Caco-2 (cell line): ENCODE measurements around the gene SDCBP2. TPM values are rescaled to one million over a fixed set of nuclear protein-coding genes. Genes with fewer than 3 reads are reported as not detected.

Experiments used
- BruUV-seq: library from RNA; stranded (reverse); fragments of 400-500 nt; replicated peaks from 2 replicates; lab custom pipeline; 2021; lab: Mats Ljungman, UMichigan
- CTCF ChIA-PET: fragments of 300-600 bp; sonication (Branson Sonifier 250); formaldehyde crosslinking; loops from one replicate; lab custom pipeline; 2022; ENCODE audit warnings: antibody characterized with exemption; lab: Charles Lee
- POLR2A ChIA-PET: fragments of 300-600 bp; sonication (Branson Sonifier 250); formaldehyde crosslinking; loops from one replicate; lab custom pipeline; 2022; ENCODE audit warnings: antibody characterized with exemption; lab: Charles Lee
- DNase-seq, 2 experiments: peaks; one replicate each; pipeline versions ENCODE4 v3.0.0 to v3.0.0-alpha.2; 2020 to 2022
- H3K27me3 ChIP-seq: replicated peaks from 2 replicates; pipeline ENCODE4 v1.6.0; 2011; ENCODE audit warnings: low read length; ENCODE audit not compliant: control insufficient read depth, insufficient read depth
- H3K36me3 ChIP-seq: 2 replicates; pipeline ENCODE4 v1.5.1; 2011; ENCODE audit warnings: low read length; ENCODE audit not compliant: control insufficient read depth, insufficient read depth
- H3K4me1 ChIP-seq: fragments of 250-450 bp; sonication (Bioruptor Pico); 2 replicates; pipeline ENCODE4 v1.5.1; 2020; ENCODE audit warnings: mild to moderate bottlenecking
- H3K4me3 ChIP-seq: 2 replicates; pipeline ENCODE4 v1.5.1; 2011; ENCODE audit warnings: low read depth, mild to moderate bottlenecking, control low read depth, low read length
- H3K9me3 ChIP-seq: fragments of 250-450 bp; sonication (Bioruptor Pico); 2 replicates; pipeline ENCODE4 v1.5.1; 2020; ENCODE audit warnings: mild to moderate bottlenecking, moderate library complexity
- H3K27ac Mint-ChIP-seq: one replicate; pipeline ENCODE4 v1.8.0; 2022; ENCODE audit warnings: mixed read lengths; ENCODE audit not compliant: unreplicated experiment
- H3K27me3 Mint-ChIP-seq: one replicate; pipeline ENCODE4 v1.8.0; 2022; ENCODE audit warnings: mixed read lengths; ENCODE audit not compliant: insufficient read depth, unreplicated experiment
- H3K36me3 Mint-ChIP-seq: one replicate; pipeline ENCODE4 v1.8.0; 2022; ENCODE audit warnings: mild to moderate bottlenecking, mixed read lengths; ENCODE audit not compliant: insufficient read depth, unreplicated experiment
- H3K4me1 Mint-ChIP-seq: one replicate; pipeline ENCODE4 v1.8.0; 2022; ENCODE audit warnings: low read depth, mixed read lengths; ENCODE audit not compliant: unreplicated experiment
- H3K4me3 Mint-ChIP-seq: one replicate; pipeline ENCODE4 v1.8.0; 2022; ENCODE audit warnings: mild to moderate bottlenecking, moderate library complexity, mixed read lengths; ENCODE audit not compliant: unreplicated experiment
- H3K9me3 Mint-ChIP-seq: one replicate; pipeline ENCODE4 v1.8.0; 2022; ENCODE audit warnings: mixed read lengths; ENCODE audit not compliant: unreplicated experiment
- intact Hi-C: fragments of 100-400 bp; cut with micrococcal nuclease; formaldehyde crosslinking; loops from one replicate; pipeline ENCODE4 v1.10.0; 2022; ENCODE audit not compliant: unreplicated experiment
- total RNA-seq: library from RNA; stranded (reverse); gene quantifications from 2 replicates; pipeline ENCODE4 v1.2.3, GENCODE V29; 2022
- TF ChIP-seq, protein P1 (sequence below), 2 experiments: fragments of 200-600 bp in 1 of 2; IDR thresholded peaks; 1 replicate in 1 of 2; 2 replicates in 1 of 2; pipeline versions ENCODE4 v1.5.1 to v1.8.0; 2011 to 2022; ENCODE audit warnings: antibody characterized with exemption in 1 of 2, control low read depth in 1 of 2, inconsistent platforms in 1 of 2, low read depth in 1 of 2, low read length in 1 of 2, mild to moderate bottlenecking in 1 of 2, moderate library complexity in 1 of 2; ENCODE audit not compliant: insufficient read depth in 1 of 2, severe bottlenecking in 1 of 2, unreplicated experiment in 1 of 2

The SDCBP2 gene
- total RNA-seq, 1 experiment from 2014 or later = 2.0 TPM

DNA sequence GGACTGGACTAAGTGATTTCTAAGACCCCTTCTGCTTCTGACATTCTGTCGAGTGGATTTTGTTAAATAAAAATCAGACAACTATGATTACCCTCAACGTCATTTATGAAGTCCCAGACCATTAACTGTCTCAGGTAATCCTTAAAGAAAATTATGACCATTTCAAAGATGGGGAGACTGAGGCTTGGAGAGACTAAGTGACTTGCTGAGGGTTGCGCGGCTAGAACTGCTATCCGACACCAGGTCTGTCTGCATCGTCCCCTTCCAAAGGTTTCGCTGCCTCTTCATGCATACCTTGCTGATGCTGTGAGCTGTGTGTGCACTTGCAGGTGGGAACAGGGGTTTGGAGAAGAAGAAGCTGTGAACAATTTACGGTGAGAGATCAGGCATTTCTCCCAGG lies 59.7 kb downstream of the SDCBP2 start:
- Histone ChIP-seq H3K9me3 (no peaks in the 10 kb centered on the region), H3K4me1 (no peaks in the 10 kb centered on the region), H3K4me3 (no peak overlapping the region), H3K36me3 (no peaks in the 10 kb centered on the region), H3K27me3 (no peaks in the 10 kb centered on the region)
- Mint-ChIP-seq H3K4me1 (no peaks in the 10 kb centered on the region), H3K36me3 (no peaks in the 10 kb centered on the region), H3K9me3 (no peaks in the 10 kb centered on the region), H3K27ac (no peak overlapping the region), H3K27me3 (peaks cover 3% of the 10 kb centered on the region), H3K4me3 (no peak overlapping the region)
- ChIA-PET CTCF (no interaction called here), POLR2A (no interaction called here)
- TF ChIP-seq, protein P1, sequence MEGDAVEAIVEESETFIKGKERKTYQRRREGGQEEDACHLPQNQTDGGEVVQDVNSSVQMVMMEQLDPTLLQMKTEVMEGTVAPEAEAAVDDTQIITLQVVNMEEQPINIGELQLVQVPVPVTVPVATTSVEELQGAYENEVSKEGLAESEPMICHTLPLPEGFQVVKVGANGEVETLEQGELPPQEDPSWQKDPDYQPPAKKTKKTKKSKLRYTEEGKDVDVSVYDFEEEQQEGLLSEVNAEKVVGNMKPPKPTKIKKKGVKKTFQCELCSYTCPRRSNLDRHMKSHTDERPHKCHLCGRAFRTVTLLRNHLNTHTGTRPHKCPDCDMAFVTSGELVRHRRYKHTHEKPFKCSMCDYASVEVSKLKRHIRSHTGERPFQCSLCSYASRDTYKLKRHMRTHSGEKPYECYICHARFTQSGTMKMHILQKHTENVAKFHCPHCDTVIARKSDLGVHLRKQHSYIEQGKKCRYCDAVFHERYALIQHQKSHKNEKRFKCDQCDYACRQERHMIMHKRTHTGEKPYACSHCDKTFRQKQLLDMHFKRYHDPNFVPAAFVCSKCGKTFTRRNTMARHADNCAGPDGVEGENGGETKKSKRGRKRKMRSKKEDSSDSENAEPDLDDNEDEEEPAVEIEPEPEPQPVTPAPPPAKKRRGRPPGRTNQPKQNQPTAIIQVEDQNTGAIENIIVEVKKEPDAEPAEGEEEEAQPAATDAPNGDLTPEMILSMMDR (IDR thresholded peaks at IDR 0.05; ENCODE audit: insufficient read depth in 1 of 2, low read depth in 1 of 2, low read length in 1 of 2, severe bottlenecking in 1 of 2, unreplicated experiment in 1 of 2) = no peak
- intact Hi-C loops = loop anchor here (2.0 kb wide), 1 partner anchor 42 kb away; the partner anchor contains the start of gene RAD21L1
- DNase-seq = no peak
- no TSS peak for BruUV-seq

DNA sequence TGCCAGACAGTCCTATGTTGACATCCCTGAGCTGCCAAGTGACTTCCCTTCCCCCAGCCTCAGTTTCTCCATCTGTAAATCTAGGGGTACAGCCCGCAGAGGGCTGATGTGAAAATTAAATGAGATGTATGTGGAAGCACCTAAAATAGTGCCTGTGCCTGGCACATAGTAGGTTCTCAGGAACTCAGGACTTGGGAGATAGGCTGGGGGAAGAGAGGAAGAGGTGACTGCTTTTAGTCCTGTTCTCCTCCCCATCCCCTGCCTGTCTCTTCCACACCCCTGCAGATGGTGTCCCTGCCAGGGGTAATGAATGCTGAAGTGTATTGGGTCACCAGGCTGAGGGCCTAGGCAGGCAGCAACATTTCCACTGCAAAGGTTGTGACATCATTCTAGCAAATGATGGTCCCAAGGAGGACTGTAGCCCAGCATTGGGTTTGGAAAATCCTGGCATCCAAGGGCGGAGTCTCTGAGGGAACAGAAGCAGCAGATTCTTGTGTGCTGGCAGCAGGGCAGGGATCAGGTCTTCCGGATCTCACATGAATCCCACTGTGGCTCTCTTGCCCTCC lies 61.0 kb downstream of the SDCBP2 start:
- no peak overlapping the region for H3K4me3 Mint-ChIP-seq
- H3K27ac Mint-ChIP-seq = no peak overlapping the region
- intact Hi-C loops = loop anchor here (2.0 kb wide), 1 partner anchor 41 kb away; the partner anchor contains the start of gene RAD21L1
- ChIA-PET POLR2A (no interaction called here), CTCF (no interaction called here)
- no peaks in the 10 kb centered on the region for H3K36me3 Mint-ChIP-seq
- no TSS peak for BruUV-seq
- H3K4me1 ChIP-seq = no peaks in the 10 kb centered on the region
- H3K9me3 Mint-ChIP-seq = no peaks in the 10 kb centered on the region
- H3K4me3 ChIP-seq = no peak overlapping the region
- no peaks in the 10 kb centered on the region for H3K4me1 Mint-ChIP-seq
- H3K27me3 ChIP-seq = no peaks in the 10 kb centered on the region
- peaks cover 3% of the 10 kb centered on the region for H3K27me3 Mint-ChIP-seq
- H3K36me3 ChIP-seq = no peaks in the 10 kb centered on the region
- TF ChIP-seq, protein P1 (IDR thresholded peaks at IDR 0.05; ENCODE audit: insufficient read depth in 1 of 2, low read depth in 1 of 2, low read length in 1 of 2, severe bottlenecking in 1 of 2, unreplicated experiment in 1 of 2) = no peak
- peaks cover under 1% of the 10 kb centered on the region; the same call in 1 of the 2 replicates for H3K9me3 ChIP-seq
- no peak for DNase-seq

DNA sequence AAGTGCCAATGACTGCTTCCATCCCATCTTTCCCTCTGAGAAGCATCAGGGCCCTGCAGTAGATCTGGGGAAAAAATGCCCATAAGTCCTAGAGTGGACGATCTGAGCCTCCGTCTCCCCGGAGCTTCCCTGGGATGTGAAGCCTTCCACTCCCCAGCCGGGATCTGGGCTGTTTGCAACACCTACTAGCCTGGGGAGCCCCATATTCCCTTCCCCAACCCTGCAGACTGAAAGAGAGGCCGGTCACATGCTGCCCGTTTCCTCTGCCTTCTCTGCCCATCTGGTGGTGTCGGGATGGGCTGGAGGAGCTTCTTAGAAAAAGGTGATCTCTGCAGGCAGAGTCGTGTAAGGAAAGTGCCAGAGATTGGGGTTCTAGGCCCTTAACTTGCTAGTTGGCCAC lies 61.8 kb downstream of the SDCBP2 start:
- Mint-ChIP-seq H3K36me3 (no peaks in the 10 kb centered on the region), H3K27ac (no peak overlapping the region), H3K4me3 (peak overlapping the region; percentile 70), H3K4me1 (no peaks in the 10 kb centered on the region), H3K9me3 (no peaks in the 10 kb centered on the region), H3K27me3 (peaks cover 3% of the 10 kb centered on the region)
- Histone ChIP-seq H3K27me3 (no peaks in the 10 kb centered on the region), H3K4me1 (no peaks in the 10 kb centered on the region), H3K4me3 (no peak overlapping the region), H3K9me3 (peaks cover 7% of the 10 kb centered on the region; the same call in 1 of the 2 replicates), H3K36me3 (no peaks in the 10 kb centered on the region)
- CTCF ChIA-PET = interaction anchor here (1.2 kb wide), 1 partner anchor 237 kb away, joined by 4 read pairs; no protein-coding TSS in a partner anchor
- POLR2A ChIA-PET = no interaction called here
- DNase-seq = no peak
- BruUV-seq = no TSS peak
- intact Hi-C loops = no loop called here
- TF ChIP-seq, protein P1 (IDR thresholded peaks at IDR 0.05; ENCODE audit: insufficient read depth in 1 of 2, low read depth in 1 of 2, low read length in 1 of 2, severe bottlenecking in 1 of 2, unreplicated experiment in 1 of 2) = no peak
